Measurements from ENCODE around the gene PHC2.

- TF ChIP-seq CTCF (IDR thresholded peaks at IDR 0.05; ENCODE audit: poor library complexity, severe bottlenecking) (no peak), EZH2 (IDR thresholded peaks at IDR 0.05; ENCODE audit: borderline replicate concordance, insufficient read depth, low read length, poor library complexity, severe bottlenecking) (no peak), MXI1 (conservative IDR thresholded peaks at IDR 0.05; ENCODE audit: poor library complexity, severe bottlenecking) (no peak)
- TF ChIP-seq, protein P1, sequence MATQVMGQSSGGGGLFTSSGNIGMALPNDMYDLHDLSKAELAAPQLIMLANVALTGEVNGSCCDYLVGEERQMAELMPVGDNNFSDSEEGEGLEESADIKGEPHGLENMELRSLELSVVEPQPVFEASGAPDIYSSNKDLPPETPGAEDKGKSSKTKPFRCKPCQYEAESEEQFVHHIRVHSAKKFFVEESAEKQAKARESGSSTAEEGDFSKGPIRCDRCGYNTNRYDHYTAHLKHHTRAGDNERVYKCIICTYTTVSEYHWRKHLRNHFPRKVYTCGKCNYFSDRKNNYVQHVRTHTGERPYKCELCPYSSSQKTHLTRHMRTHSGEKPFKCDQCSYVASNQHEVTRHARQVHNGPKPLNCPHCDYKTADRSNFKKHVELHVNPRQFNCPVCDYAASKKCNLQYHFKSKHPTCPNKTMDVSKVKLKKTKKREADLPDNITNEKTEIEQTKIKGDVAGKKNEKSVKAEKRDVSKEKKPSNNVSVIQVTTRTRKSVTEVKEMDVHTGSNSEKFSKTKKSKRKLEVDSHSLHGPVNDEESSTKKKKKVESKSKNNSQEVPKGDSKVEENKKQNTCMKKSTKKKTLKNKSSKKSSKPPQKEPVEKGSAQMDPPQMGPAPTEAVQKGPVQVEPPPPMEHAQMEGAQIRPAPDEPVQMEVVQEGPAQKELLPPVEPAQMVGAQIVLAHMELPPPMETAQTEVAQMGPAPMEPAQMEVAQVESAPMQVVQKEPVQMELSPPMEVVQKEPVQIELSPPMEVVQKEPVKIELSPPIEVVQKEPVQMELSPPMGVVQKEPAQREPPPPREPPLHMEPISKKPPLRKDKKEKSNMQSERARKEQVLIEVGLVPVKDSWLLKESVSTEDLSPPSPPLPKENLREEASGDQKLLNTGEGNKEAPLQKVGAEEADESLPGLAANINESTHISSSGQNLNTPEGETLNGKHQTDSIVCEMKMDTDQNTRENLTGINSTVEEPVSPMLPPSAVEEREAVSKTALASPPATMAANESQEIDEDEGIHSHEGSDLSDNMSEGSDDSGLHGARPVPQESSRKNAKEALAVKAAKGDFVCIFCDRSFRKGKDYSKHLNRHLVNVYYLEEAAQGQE (IDR thresholded peaks at IDR 0.05; ENCODE audit: borderline replicate concordance): no peak
Measured at GRCh38 chr1:33331444-33332356, 99.2 kb downstream of the PHC2 start.

Data from neural cell (in vitro differentiated cells).